Mucosa of rectum (tissue), 2 donors: Measurements from ENCODE around the gene TACSTD2.
"Not testable (repeated sequence)": the region's sequence is repeated elsewhere in the genome, so short reads cannot be mapped to it uniquely, and the experiment has no call there.

Source experiments
- H3K27ac ChIP-seq, 2 donors: one replicate each; pipeline ENCODE4 v1.7.0; 2013; ENCODE audit warnings: inconsistent platforms in 2 of 2, low read depth in 2 of 2, low read length in 2 of 2
- H3K27me3 ChIP-seq, 2 donors: one replicate each; pipeline ENCODE4 v1.7.0; 2013; ENCODE audit warnings: low read length in 2 of 2; ENCODE audit not compliant: control insufficient read depth in 2 of 2, insufficient read depth in 2 of 2
- H3K36me3 ChIP-seq, 2 donors: one replicate each; pipeline ENCODE4 v1.7.0; 2013; ENCODE audit warnings: low read length in 2 of 2; ENCODE audit not compliant: control insufficient read depth in 2 of 2, insufficient read depth in 2 of 2
- H3K4me1 ChIP-seq, 2 donors: one replicate each; pipeline ENCODE4 v1.7.0; 2013; ENCODE audit warnings: low read length in 2 of 2, mild to moderate bottlenecking in 1 of 2; ENCODE audit not compliant: control insufficient read depth in 2 of 2, insufficient read depth in 2 of 2
- H3K4me3 ChIP-seq, 2 donors: one replicate each; pipeline ENCODE4 v1.7.0; 2013; ENCODE audit warnings: low read length in 2 of 2
- H3K9ac ChIP-seq, 2 donors: one replicate each; pipeline ENCODE4 v1.7.0; 2013; ENCODE audit warnings: low read length in 2 of 2, low read depth in 1 of 2, mild to moderate bottlenecking in 1 of 2
- H3K9me3 ChIP-seq, 2 donors: one replicate each; pipeline ENCODE4 v1.7.0; 2013; ENCODE audit warnings: low read length in 2 of 2; ENCODE audit not compliant: control insufficient read depth in 2 of 2
- donor health status: healthy.
- donor health status: Normal muscosa, but diverticular disease.

The TACSTD2 gene, protein sequence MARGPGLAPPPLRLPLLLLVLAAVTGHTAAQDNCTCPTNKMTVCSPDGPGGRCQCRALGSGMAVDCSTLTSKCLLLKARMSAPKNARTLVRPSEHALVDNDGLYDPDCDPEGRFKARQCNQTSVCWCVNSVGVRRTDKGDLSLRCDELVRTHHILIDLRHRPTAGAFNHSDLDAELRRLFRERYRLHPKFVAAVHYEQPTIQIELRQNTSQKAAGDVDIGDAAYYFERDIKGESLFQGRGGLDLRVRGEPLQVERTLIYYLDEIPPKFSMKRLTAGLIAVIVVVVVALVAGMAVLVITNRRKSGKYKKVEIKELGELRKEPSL

GRCh38 chr1:58576727-58577653 lies at the start of gene TACSTD2:
Gene TACSTD2 (minus strand): TSS chr1:58577252. CDS start chr1:58577156, 96 bp downstream.
- Histone ChIP-seq H3K4me1 (peaks cover 8 to 9% of the 10 kb centered on the region in 2 donors), H3K27ac (no peak within 1 kb of the TSS), H3K4me3 (peak within 1 kb of the TSS; percentile 53 to 54), H3K27me3 (peaks cover 9 to 14% of the 10 kb centered on the region in 2 donors), H3K9ac (peak within 1 kb of the TSS in 1 of 2 donors; percentile 48), H3K36me3 (no peaks in the 10 kb centered on the region), H3K9me3 (no peaks in the 10 kb centered on the region)

GRCh38 chr1:58626293-58626692 lies 49.2 kb upstream of the TACSTD2 start:
- Histone ChIP-seq H3K9ac (no peak overlapping the region), H3K9me3 (no peaks in the 10 kb centered on the region), H3K36me3 (no peaks in the 10 kb centered on the region), H3K27me3 (no peaks in the 10 kb centered on the region), H3K27ac (no peak overlapping the region), H3K4me3 (no peak overlapping the region), H3K4me1 (no peaks in the 10 kb centered on the region)

DNA sequence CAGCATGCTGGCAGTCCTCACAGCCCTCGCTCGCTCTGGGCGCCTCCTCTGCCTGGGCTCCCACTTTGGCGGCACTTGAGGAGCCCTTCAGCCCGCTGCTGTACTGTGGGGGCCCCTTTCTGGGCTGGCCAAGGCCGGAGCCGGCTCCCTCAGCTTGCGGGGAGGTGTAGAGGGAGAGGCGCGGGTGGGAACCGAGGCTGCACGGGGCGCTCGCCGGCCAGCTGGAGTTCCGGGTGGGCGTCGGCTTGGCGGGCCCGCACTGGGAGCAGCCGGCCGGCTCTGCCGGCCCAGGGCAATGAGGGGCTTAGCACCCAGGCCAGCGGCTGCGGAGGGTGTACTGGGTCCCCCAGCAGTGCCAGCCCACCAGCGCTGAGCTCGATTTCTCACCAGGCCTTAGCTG lies 46.2 kb upstream of the TACSTD2 start:
- H3K4me1 ChIP-seq: peaks cover 7 to 11% of the 10 kb centered on the region in 2 donors
- not testable (repeated sequence) for H3K27ac ChIP-seq, H3K9ac ChIP-seq, H3K9me3 ChIP-seq, H3K4me3 ChIP-seq, H3K27me3 ChIP-seq, H3K36me3 ChIP-seq

GRCh38 chr1:58622571-58622970 lies 45.5 kb upstream of the TACSTD2 start:
- H3K36me3 ChIP-seq: no peaks in the 10 kb centered on the region
- H3K9me3 ChIP-seq: no peaks in the 10 kb centered on the region
- no peak overlapping the region for H3K9ac ChIP-seq
- H3K4me3 ChIP-seq: no peak overlapping the region
- peaks cover 7 to 11% of the 10 kb centered on the region in 2 donors for H3K4me1 ChIP-seq
- no peak overlapping the region for H3K27ac ChIP-seq
- no peaks in the 10 kb centered on the region for H3K27me3 ChIP-seq

DNA sequence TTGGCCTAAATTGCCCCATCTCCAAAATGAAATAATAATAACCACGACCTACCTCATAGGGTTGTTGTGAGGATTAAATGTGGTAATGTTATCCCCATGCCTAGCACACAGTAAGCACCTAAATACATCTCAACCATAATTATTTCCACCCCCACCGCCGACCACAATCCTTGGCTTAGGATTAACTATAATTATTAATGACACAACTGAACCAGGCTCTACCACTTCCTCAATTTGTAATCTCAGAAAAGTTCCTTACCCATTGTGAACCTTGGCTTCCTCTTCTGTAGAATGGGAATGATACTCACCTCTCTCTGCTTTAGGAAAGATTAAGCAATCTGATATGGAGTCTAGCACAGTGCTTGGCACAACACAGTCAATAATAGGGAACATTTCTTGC lies 44.3 kb upstream of the TACSTD2 start:
- no peaks in the 10 kb centered on the region for H3K9me3 ChIP-seq
- H3K4me1 ChIP-seq: peaks cover 7 to 11% of the 10 kb centered on the region in 2 donors
- no peak overlapping the region for H3K27ac ChIP-seq
- no peaks in the 10 kb centered on the region for H3K36me3 ChIP-seq
- H3K9ac ChIP-seq: no peak overlapping the region
- H3K4me3 ChIP-seq: no peak overlapping the region
- H3K27me3 ChIP-seq: no peaks in the 10 kb centered on the region

DNA sequence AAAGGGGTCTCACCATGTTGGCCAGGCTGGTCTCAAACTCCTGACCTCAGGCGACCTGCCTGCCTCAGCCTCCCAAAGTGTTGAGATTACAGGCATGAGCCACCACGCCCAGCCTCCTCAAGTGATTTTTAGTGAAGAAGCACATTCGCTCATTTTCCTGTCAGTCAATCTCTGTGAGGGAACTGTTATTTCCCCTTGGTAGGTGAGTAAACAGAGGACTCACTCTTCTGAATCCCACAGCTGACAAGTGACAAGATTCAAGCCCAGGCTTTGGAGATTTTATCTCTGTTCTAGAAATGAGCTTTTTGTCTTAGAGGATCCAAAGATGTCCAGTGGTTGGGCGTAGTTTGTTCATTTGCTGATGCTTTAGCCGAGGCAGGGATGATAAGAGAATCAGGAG lies 43.9 kb upstream of the TACSTD2 start:
- H3K9me3 ChIP-seq: no peaks in the 10 kb centered on the region
- H3K4me1 ChIP-seq: peaks cover 7 to 11% of the 10 kb centered on the region in 2 donors
- H3K36me3 ChIP-seq: no peaks in the 10 kb centered on the region
- no peaks in the 10 kb centered on the region for H3K27me3 ChIP-seq
- no peak overlapping the region for H3K27ac ChIP-seq
- no peak overlapping the region for H3K4me3 ChIP-seq
- no peak overlapping the region for H3K9ac ChIP-seq

- Histone ChIP-seq H3K36me3 (no peaks in the 10 kb centered on the region), H3K27me3 (no peaks in the 10 kb centered on the region), H3K9me3 (no peaks in the 10 kb centered on the region), H3K4me1 (peaks cover 7 to 11% of the 10 kb centered on the region in 2 donors), H3K4me3 (no peak overlapping the region), H3K9ac (no peak overlapping the region), H3K27ac (no peak overlapping the region)
Observed at GRCh38 chr1:58620259-58620658, 43.2 kb upstream of the TACSTD2 start.

GRCh38 chr1:58619286-58620054 lies 42.4 kb upstream of the TACSTD2 start:
- Histone ChIP-seq H3K27ac (peak overlapping the region in 1 of 2 donors; percentile 27), H3K36me3 (no peaks in the 10 kb centered on the region)

GRCh38 chr1:58618303-58618702 lies 41.3 kb upstream of the TACSTD2 start:
- Histone ChIP-seq H3K27ac (no peak overlapping the region), H3K9me3 (no peaks in the 10 kb centered on the region), H3K4me3 (no peak overlapping the region), H3K27me3 (no peaks in the 10 kb centered on the region), H3K9ac (no peak overlapping the region), H3K36me3 (no peaks in the 10 kb centered on the region), H3K4me1 (peaks cover 7 to 11% of the 10 kb centered on the region in 2 donors)

More at GRCh38 chr1:58619286-58620054, 42.4 kb upstream of the TACSTD2 start:
- Histone ChIP-seq H3K27me3 (no peaks in the 10 kb centered on the region), H3K9me3 (no peaks in the 10 kb centered on the region), H3K4me1 (peaks cover 7 to 11% of the 10 kb centered on the region in 2 donors), H3K9ac (no peak overlapping the region), H3K4me3 (no peak overlapping the region)
